K562 (cell line): ENCODE results near the gene WIF1. TPM values are rescaled to one million over a fixed set of nuclear protein-coding genes. Genes with fewer than 3 reads are reported as not detected.

ENCODE experiments used
- BRF2 ChIP-seq: IDR thresholded peaks from 3 replicates; pipeline ENCODE4 v1.6.1; 2011; ENCODE audit warnings: borderline replicate concordance, mild to moderate bottlenecking; ENCODE audit not compliant: insufficient read length, insufficient read depth
- CHD7 ChIP-seq: fragments of 200-600 bp; sonication (generic); IDR thresholded peaks from one replicate; pipeline ENCODE4 v1.6.1; 2012; ENCODE audit warnings: mild to moderate bottlenecking, low read depth, low read length, inconsistent platforms
- MAZ ChIP-seq, 2 experiments: fragments of 450-650 bp in 1 of 2; sonication (generic) in 1 of 2; formaldehyde crosslinking; IDR thresholded peaks in 1 of 2; conservative IDR thresholded peaks in 1 of 2; 2 replicates each; pipeline versions ENCODE4 v1.4.0 to v1.5.0; 2020; ENCODE audit warnings: mild to moderate bottlenecking in 1 of 2, missing genetic modification reagents in 1 of 2
- RNF219 ChIP-seq: fragments of 250-450 bp; sonication (Bioruptor Pico); IDR thresholded peaks from 2 replicates; pipeline ENCODE4 v1.5.0; 2022; ENCODE audit warnings: mild to moderate bottlenecking
- polyA plus RNA-seq, 8 experiments: library from polyadenylated mRNA; depleted of rRNA in 4 of 8; stranded (reverse) in 5 of 8; unstranded in 3 of 8; fragments of >200 nt; fragmentation: Nextera tagmentation in 2 of 8; fragmentation: Illumina TruSeq in 1 of 8; extraction: Ambion mirVana in 2 of 8; extraction: Trizol in 1 of 8; gene quantifications; 2 replicates each; pipeline versions ENCODE4 v1.2.1 to v1.2.3, GENCODE V29; 2011 to 2014; ENCODE audit warnings: inconsistent platforms in 1 of 8, missing spikeins in 1 of 8
- total RNA-seq, 7 experiments: library from RNA; depleted of rRNA in 6 of 7; stranded (reverse); fragments of >200 nt in 6 of 7; fragmentation: Illumina TruSeq in 2 of 7; extraction: Trizol in 2 of 7; gene quantifications; 2 replicates each; pipeline versions ENCODE4 v1.2.1 to v1.2.3, GENCODE V29; 2011 to 2021; ENCODE audit warnings: low replicate concordance in 1 of 7

Gene WIF1
- total and polyA plus RNA-seq, 9 of the 15 experiments (the other 6 are each of a cell fraction or from before 2014, with no cell fraction given) = not detected

- TF ChIP-seq RNF219 (CRISPR knock-in tag) (no peak), CHD7 (no peak), BRF2 (no peak), MAZ (CRISPR knock-in tag; conservative IDR thresholded peaks at IDR 0.05 in 1 of 2, IDR thresholded peaks at IDR 0.05 in 1 of 2) (no peak)
- TF ChIP-seq, all 486 proteins: peak for 0
Measured at GRCh38 chr12:65055859-65056258, 65.2 kb downstream of the WIF1 start (continued).
